H1 (cell line): ENCODE results near the gene VASP. TPM values are rescaled to one million over a fixed set of nuclear protein-coding genes. Genes with fewer than 3 reads are reported as not detected.

Experiments used
- CTCF ChIA-PET: fragments of 300-600 bp; sonication (Branson Sonifier 250); formaldehyde crosslinking; loops from one replicate; lab custom pipeline; 2021; ENCODE audit not compliant: partially characterized antibody; lab: Charles Lee
- POLR2A ChIA-PET: fragments of 300-600 bp; sonication (Branson Sonifier 250); formaldehyde crosslinking; loops from one replicate; lab custom pipeline; 2021; ENCODE audit warnings: inconsistent platforms; ENCODE audit not compliant: partially characterized antibody; lab: Charles Lee
- DNase-seq, 2 experiments: peaks; one replicate each; pipeline versions ENCODE4 v3.0.0 to v3.0.0-alpha.2; 2010 to 2022; ENCODE audit warnings: low spot score in 2 of 2, low read depth in 1 of 2, mixed read lengths in 1 of 2
- FAIRE-seq: peaks from 2 replicates; lab custom pipeline; 2011; peaks lifted over from hg19 to GRCh38; lab: Jason Lieb, UNC
- H2AFZ ChIP-seq: 2 replicates; pipeline ENCODE4 v1.8.1; 2012; ENCODE audit warnings: low read length, inconsistent platforms
- H2AK5ac ChIP-seq: 2 replicates; pipeline ENCODE4 v1.6.1; 2013; ENCODE audit warnings: low read depth, low read length
- H2BK120ac ChIP-seq: replicated peaks from 2 replicates; pipeline ENCODE3; 2013; ENCODE audit warnings: low read depth, low read length, inconsistent platforms
- H2BK12ac ChIP-seq: 2 replicates; pipeline ENCODE4 v1.6.1; 2013; ENCODE audit warnings: low read depth, low read length
- H2BK15ac ChIP-seq: 2 replicates; pipeline ENCODE4 v1.6.1; 2013; ENCODE audit warnings: low read length
- H2BK20ac ChIP-seq: 2 replicates; pipeline ENCODE4 v1.6.1; 2013; ENCODE audit warnings: low read length
- H2BK5ac ChIP-seq: 2 replicates; pipeline ENCODE4 v1.6.1; 2013; ENCODE audit warnings: low read depth, low read length
- H3K14ac ChIP-seq: 2 replicates; pipeline ENCODE4 v1.6.1; 2013; ENCODE audit warnings: inconsistent platforms; ENCODE audit not compliant: insufficient read length
- H3K18ac ChIP-seq: 2 replicates; pipeline ENCODE4 v1.6.1; 2013; ENCODE audit warnings: low read length; ENCODE audit errors: extremely low read depth
- H3K23ac ChIP-seq: 2 replicates; pipeline ENCODE4 v1.6.1; 2013; ENCODE audit warnings: inconsistent platforms; ENCODE audit not compliant: insufficient read length
- H3K23me2 ChIP-seq: 2 replicates; pipeline ENCODE4 v1.6.1; 2013; ENCODE audit warnings: low read depth, low read length
- H3K27ac ChIP-seq: 2 replicates; pipeline ENCODE4 v1.6.1; 2011; ENCODE audit warnings: low read depth, low read length, inconsistent platforms
- H3K27me3 ChIP-seq, 4 experiments: replicated peaks in 1 of 4; 1 replicate in 1 of 4; 2 replicates in 3 of 4; pipeline versions ENCODE4 v1.6.1 to v1.8.1; 2011 to 2013; ENCODE audit warnings: low read length in 3 of 4, mild to moderate bottlenecking in 3 of 4, inconsistent platforms in 2 of 4, mixed read lengths in 2 of 4, moderate library complexity in 1 of 4; ENCODE audit not compliant: control insufficient read depth in 3 of 4, insufficient read depth in 3 of 4; ENCODE audit errors: extremely low read depth in 1 of 4
- H3K36me3 ChIP-seq, 4 experiments: 2 replicates each; pipeline versions ENCODE4 v1.6.1 to v1.8.1; 2011 to 2013; ENCODE audit warnings: mild to moderate bottlenecking in 4 of 4, low read length in 3 of 4, moderate library complexity in 2 of 4, control low read depth in 1 of 4, inconsistent platforms in 1 of 4; ENCODE audit not compliant: insufficient read depth in 4 of 4, control insufficient read depth in 2 of 4
- H3K4ac ChIP-seq: replicated peaks from 2 replicates; pipeline ENCODE3; 2013; ENCODE audit warnings: low read length, low read depth, mixed read lengths, inconsistent platforms; ENCODE audit not compliant: insufficient read length
- H3K4me1 ChIP-seq, 4 experiments: replicated peaks in 1 of 4; 1 replicate in 1 of 4; 2 replicates in 3 of 4; pipeline versions ENCODE4 v1.6.1 to v1.8.1; 2011 to 2013; ENCODE audit warnings: low read length in 3 of 4, inconsistent platforms in 2 of 4, mixed read lengths in 1 of 4; ENCODE audit not compliant: insufficient read depth in 4 of 4, control insufficient read depth in 3 of 4
- H3K4me2 ChIP-seq, 2 experiments: 2 replicates each; pipeline versions ENCODE4 v1.6.1 to v1.8.1; 2011 to 2013; ENCODE audit warnings: low read depth in 2 of 2, low read length in 2 of 2, control low read depth in 1 of 2, inconsistent platforms in 1 of 2, mild to moderate bottlenecking in 1 of 2; ENCODE audit not compliant: insufficient read depth in 1 of 2
- H3K4me3 ChIP-seq, 4 experiments: fragments of 200-600, 300-600 bp in 1 of 4; sonication (generic), shearing (Covaris generic), sonication (Bioruptor Twin) in 1 of 4; 2 replicates each; pipeline versions ENCODE4 v1.5.1 to v1.8.1; 2011 to 2016; ENCODE audit warnings: low read length in 4 of 4, low read depth in 3 of 4, control low read depth in 2 of 4, inconsistent platforms in 2 of 4, mild to moderate bottlenecking in 2 of 4, mixed read lengths in 1 of 4, moderate library complexity in 1 of 4; ENCODE audit not compliant: insufficient read depth in 2 of 4; ENCODE audit errors: extremely low read depth in 1 of 4
- H3K56ac ChIP-seq: replicated peaks from 2 replicates; pipeline ENCODE3; 2013; ENCODE audit warnings: low read depth, mild to moderate bottlenecking, mixed read lengths, low read length, inconsistent platforms; ENCODE audit not compliant: insufficient read length
- H3K79me1 ChIP-seq: 2 replicates; pipeline ENCODE4 v1.6.1; 2013; ENCODE audit warnings: low read depth, low read length, control low read depth
- H3K79me2 ChIP-seq, 2 experiments: 2 replicates each; pipeline versions ENCODE4 v1.6.1 to v1.8.1; 2012 to 2013; ENCODE audit warnings: low read length in 2 of 2, mild to moderate bottlenecking in 2 of 2, inconsistent platforms in 1 of 2; ENCODE audit not compliant: insufficient read depth in 2 of 2, control insufficient read depth in 1 of 2
- H3K9ac ChIP-seq, 4 experiments: replicated peaks in 1 of 4; 1 replicate in 1 of 4; 2 replicates in 3 of 4; pipeline versions ENCODE4 v1.6.1 to v1.8.1; 2011 to 2013; ENCODE audit warnings: low read depth in 3 of 4, low read length in 3 of 4, control low read depth in 2 of 4, mild to moderate bottlenecking in 2 of 4, moderate library complexity in 2 of 4, inconsistent platforms in 1 of 4; ENCODE audit errors: extremely low read depth in 1 of 4
- H3K9me3 ChIP-seq, 2 experiments: 2 replicates each; pipeline versions ENCODE4 v1.6.1 to v1.8.1; 2012 to 2013; ENCODE audit warnings: mild to moderate bottlenecking in 2 of 2, moderate library complexity in 2 of 2, control low read depth in 1 of 2, inconsistent platforms in 1 of 2, low read depth in 1 of 2, low read length in 1 of 2, mixed read lengths in 1 of 2; ENCODE audit not compliant: insufficient read depth in 2 of 2
- H4K20me1 ChIP-seq, 2 experiments: replicated peaks in 1 of 2; 2 replicates each; pipeline versions ENCODE3 to v1.8.1; 2011 to 2013; ENCODE audit warnings: inconsistent platforms in 2 of 2, low read length in 2 of 2, mild to moderate bottlenecking in 1 of 2; ENCODE audit not compliant: insufficient read depth in 2 of 2, control insufficient read depth in 1 of 2
- H4K5ac ChIP-seq: 2 replicates; pipeline ENCODE4 v1.6.1; 2013; ENCODE audit warnings: low read length, low read depth, mixed read lengths, inconsistent platforms; ENCODE audit not compliant: insufficient read length
- H4K8ac ChIP-seq: 2 replicates; pipeline ENCODE4 v1.8.0; 2013; ENCODE audit warnings: mild to moderate bottlenecking, moderate library complexity, low read length, inconsistent platforms; ENCODE audit not compliant: insufficient read depth; ENCODE audit errors: extremely low read depth
- H4K91ac ChIP-seq: replicated peaks from 2 replicates; pipeline ENCODE3; 2013; ENCODE audit warnings: low read length, mixed read lengths, inconsistent platforms; ENCODE audit not compliant: insufficient read length
- BCL11A ChIP-seq, 2 experiments: IDR thresholded peaks; one replicate each; pipeline ENCODE4 v1.6.1; 2011; ENCODE audit warnings: low read depth in 2 of 2, low read length in 2 of 2, mild to moderate bottlenecking in 2 of 2
- CREB1 ChIP-seq: IDR thresholded peaks from 2 replicates; pipeline ENCODE4 v1.6.1; 2012; ENCODE audit warnings: inconsistent platforms
- CTBP2 ChIP-seq: IDR thresholded peaks from 2 replicates; pipeline ENCODE4 v1.7.0; 2011; ENCODE audit warnings: borderline replicate concordance, mild to moderate bottlenecking, moderate library complexity, mixed read lengths, low read length; ENCODE audit not compliant: insufficient read depth, insufficient read length
- GABPA ChIP-seq: IDR thresholded peaks from 2 replicates; pipeline ENCODE4 v1.6.1; 2011; ENCODE audit warnings: mild to moderate bottlenecking, low read length, moderate library complexity, borderline replicate concordance; ENCODE audit not compliant: insufficient read depth
- NANOG ChIP-seq: IDR thresholded peaks from 2 replicates; pipeline ENCODE4 v1.6.1; 2011; ENCODE audit warnings: low read length, low read depth, mild to moderate bottlenecking, inconsistent platforms; ENCODE audit not compliant: insufficient read depth, poor library complexity, severe bottlenecking
- TAF7 ChIP-seq: optimal IDR thresholded peaks from 2 replicates; pipeline ENCODE3; 2011; ENCODE audit warnings: low read depth, mild to moderate bottlenecking, inconsistent platforms, low read length, moderate library complexity, borderline replicate concordance
- WGBS, 2 experiments: shearing (Covaris generic) in 1 of 2; methylation state at CpG; one replicate each; pipeline versions ENCODE4 v1.1.6 to v1.1.7; 2013 to 2015; ENCODE audit warnings: low lambda C conversion rate in 2 of 2, mixed read lengths in 2 of 2, inconsistent platforms in 1 of 2, low coverage in 1 of 2, missing lambda C conversion rate in 1 of 2; ENCODE audit not compliant: insufficient replicate concordance in 2 of 2, insufficient coverage in 1 of 2, insufficient read length in 1 of 2; ENCODE audit errors: extremely low coverage in 1 of 2, missing lambda C conversion rate in 1 of 2; 5-methylcytosine and 5-hydroxymethylcytosine counted together
- polyA plus RNA-seq, 7 experiments: library from polyadenylated mRNA; depleted of rRNA in 3 of 7; stranded (reverse) in 5 of 7; unstranded in 2 of 7; fragments of >200 nt in 5 of 7; fragments of 200-250 nt in 2 of 7; gene quantifications; 1 replicate in 5 of 7; 2 replicates in 1 of 7; 4 replicates in 1 of 7; pipeline versions ENCODE4 v1.2.1 to v1.2.3, GENCODE V29; 2011 to 2013; ENCODE audit warnings: missing spikeins in 2 of 7, mixed read lengths in 2 of 7
- total RNA-seq: library from RNA; stranded (reverse); fragmentation: NEBNext Ultra II Directional; extraction: Animal tissue kit (Norgen Biotek cat#: 25700); gene quantifications from 2 replicates; pipeline ENCODE4 v1.2.1, GENCODE V29; 2021
- TF ChIP-seq, protein P1 (sequence below): IDR thresholded peaks from 2 replicates; pipeline ENCODE4 v1.6.1; 2012; ENCODE audit warnings: inconsistent platforms

The VASP gene
- total and polyA plus RNA-seq, 2 of the 8 experiments (the other 6 are each of a cell fraction or from before 2014, with no cell fraction given) = 89.7 to 135 TPM

DNA sequence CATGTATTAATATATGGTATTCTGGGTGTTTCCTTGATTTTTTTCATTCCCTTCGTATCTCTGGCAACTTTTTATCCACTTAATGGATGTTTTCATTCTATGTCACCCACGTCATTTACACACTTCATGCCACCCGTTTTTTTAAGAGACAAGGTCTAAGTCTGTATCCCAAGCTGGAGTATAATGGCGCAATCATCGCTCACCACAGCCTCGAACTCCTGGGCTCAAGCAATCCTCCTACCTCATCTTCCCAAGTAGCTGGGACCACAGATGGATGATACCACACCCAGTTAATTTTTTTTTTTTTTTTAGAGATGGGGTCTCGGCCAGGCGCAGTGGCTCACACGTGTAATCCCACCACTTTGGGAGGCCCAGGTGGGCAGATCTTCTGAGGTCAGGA, 3.4 kb upstream of the VASP start:
- Histone ChIP-seq H3K4me3 (no peak overlapping the region), H3K36me3 (no peaks in the 10 kb centered on the region), H4K5ac (no peak overlapping the region), H2BK20ac (no peak overlapping the region), H3K23me2 (peaks cover 12% of the 10 kb centered on the region; the same call in 1 of the 2 replicates), H3K4me2 (no peak overlapping the region), H2BK12ac (no peak overlapping the region), H3K79me1 (0 out of 2 replicates have a peak, but pooled peaks cover 2% of the 10 kb centered on the region), H3K4me1 (peaks cover 9 to 14% (median 13%) of the 10 kb centered on the region in 4 experiments)
- DNase-seq = no peak
- CTCF ChIA-PET = interaction anchor here (0.7 to 2.8 kb wide), 3 partner anchors 18 to 64 kb away, joined by 3 to 12 read pairs (median 3); no protein-coding TSS in a partner anchor
- WGBS, 2 experiments = 89% methylated on average over 6 of the region's 9 CpGs; no CpG with 5 or more reads in 1 of the 2 experiments
- TF ChIP-seq BCL11A (IDR thresholded peaks at IDR 0.05; ENCODE audit: low read depth in 2 of 2, low read length in 2 of 2) = no peak
- TF ChIP-seq GABPA = no peak
- TF ChIP-seq TAF7 = no peak
- no peak for TF ChIP-seq CTBP2
- no peak for TF ChIP-seq NANOG
- TF ChIP-seq, protein P1, sequence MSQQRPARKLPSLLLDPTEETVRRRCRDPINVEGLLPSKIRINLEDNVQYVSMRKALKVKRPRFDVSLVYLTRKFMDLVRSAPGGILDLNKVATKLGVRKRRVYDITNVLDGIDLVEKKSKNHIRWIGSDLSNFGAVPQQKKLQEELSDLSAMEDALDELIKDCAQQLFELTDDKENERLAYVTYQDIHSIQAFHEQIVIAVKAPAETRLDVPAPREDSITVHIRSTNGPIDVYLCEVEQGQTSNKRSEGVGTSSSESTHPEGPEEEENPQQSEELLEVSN = no peak
- TF ChIP-seq CREB1 = no peak
- TF ChIP-seq, all 59 proteins: peak for 0
- no peak for FAIRE-seq
- Histone ChIP-seq H4K91ac (no peak overlapping the region), H2AK5ac (no peak overlapping the region), H2BK5ac (no peak overlapping the region), H3K27me3 (peaks cover 0 to 3% (median 1%) of the 10 kb centered on the region in 4 experiments; a peak in 2 of 7 replicates), H2BK15ac (no peak overlapping the region), H3K9me3 (no peaks in the 10 kb centered on the region), H2AFZ (no peak overlapping the region), H4K20me1 (peaks cover 0 to 2% of the 10 kb centered on the region in 2 experiments), H3K14ac (no peak overlapping the region), H3K23ac (no peak overlapping the region), H3K56ac (no peak overlapping the region), H3K4ac (no peak overlapping the region), H3K18ac (no peak overlapping the region), H4K8ac (no peak overlapping the region), H3K27ac (no peak overlapping the region), H3K9ac (no peak overlapping the region), H2BK120ac (no peak overlapping the region), H3K79me2 (peaks cover 0 to 10% of the 10 kb centered on the region in 2 experiments; a peak in 2 of 4 replicates)
- POLR2A ChIA-PET = interaction anchor here (0.7 to 2.3 kb wide), 3 partner anchors 9 to 43 kb away, joined by 3 to 12 read pairs (median 3); partner anchors contain the start of gene FOSB
